K562 (cell line): Measurements from ENCODE around the gene C13orf46. TPM values are rescaled to one million over a fixed set of nuclear protein-coding genes. Genes with fewer than 3 reads are reported as not detected.

Experiments used
- ATAC-seq: fragments of 200-7000 bp; cut with Tn5 transposase; 3 replicates; pipeline ENCODE4 v1.9.1; 2020; ENCODE audit warnings: moderate library complexity
- BruUV-seq: library from RNA; stranded (reverse); fragments of 400-500 nt; replicated peaks from 2 replicates; lab custom pipeline; 2021; lab: Mats Ljungman, UMichigan
- CTCF ChIA-PET: fragments of 300-600 bp; formaldehyde crosslinking; extraction: SDS; loops from one replicate; lab custom pipeline; 2021; ENCODE audit warnings: low intra/inter-chr PET ratio; lab: Yijun Ruan, JAX
- POLR2A ChIA-PET: fragments of 300-600, 350-650 bp; sonication (Branson Sonifier 250); formaldehyde crosslinking; extraction: SDS; loops from one replicate; lab custom pipeline; 2021; ENCODE audit warnings: antibody characterized with exemption, inconsistent platforms; lab: Yijun Ruan, JAX
- DNase-seq, 4 experiments: peaks; one replicate each; pipeline versions ENCODE4 v3.0.0 to v3.0.0-alpha.2; 2011 to 2018; ENCODE audit warnings: low spot score in 3 of 4, mixed read lengths in 3 of 4; ENCODE audit errors: extremely low read depth in 1 of 4
- FAIRE-seq: peaks from 2 replicates; lab custom pipeline; 2011; peaks lifted over from hg19 to GRCh38; lab: Jason Lieb, UNC
- H2AFZ ChIP-seq: 2 replicates; pipeline ENCODE4 v1.6.0; 2011; ENCODE audit warnings: low read depth, low read length, control low read depth, inconsistent platforms
- H3K27ac ChIP-seq: fragments of 200-600 bp; 3 replicates; pipeline ENCODE4 v1.8.0; 2011; ENCODE audit warnings: low read depth, mild to moderate bottlenecking, control low read depth, inconsistent platforms, low read length, moderate library complexity, mixed read lengths; ENCODE audit errors: extremely low read depth
- H3K27me3 ChIP-seq, 2 experiments: fragments of 300-600 bp in 1 of 2; 2 replicates in 1 of 2; 3 replicates in 1 of 2; pipeline versions ENCODE4 v1.6.0 to v1.8.0; 2011; ENCODE audit warnings: inconsistent platforms in 2 of 2, low read length in 2 of 2, mild to moderate bottlenecking in 1 of 2, mixed read lengths in 1 of 2, moderate library complexity in 1 of 2; ENCODE audit not compliant: control insufficient read depth in 2 of 2, insufficient read depth in 2 of 2
- H3K36me3 ChIP-seq: fragments of 300-600 bp; 3 replicates; pipeline ENCODE4 v1.8.0; 2011; ENCODE audit warnings: mild to moderate bottlenecking, low read length, inconsistent platforms; ENCODE audit not compliant: control insufficient read depth, insufficient read depth
- H3K4me1 ChIP-seq, 2 experiments: fragments of 200-600 bp in 1 of 2; replicated peaks in 1 of 2; 2 replicates in 1 of 2; 3 replicates in 1 of 2; pipeline versions ENCODE4 v1.5.1 to v1.8.0; 2011; ENCODE audit warnings: inconsistent platforms in 2 of 2, low read length in 2 of 2, mild to moderate bottlenecking in 1 of 2, mixed read lengths in 1 of 2, moderate library complexity in 1 of 2; ENCODE audit not compliant: control insufficient read depth in 2 of 2, insufficient read depth in 2 of 2
- H3K4me2 ChIP-seq: 2 replicates; pipeline ENCODE4 v1.6.1; 2011; ENCODE audit warnings: low read length, control low read depth, inconsistent platforms, mixed read lengths; ENCODE audit not compliant: insufficient read depth
- H3K4me3 ChIP-seq: fragments of 200-600 bp; sonication (generic), shearing (Covaris generic); 2 replicates; pipeline ENCODE4 v1.5.1; 2016; ENCODE audit warnings: control low read depth, inconsistent platforms
- H3K79me2 ChIP-seq: fragments of 200-600 bp; 3 replicates; pipeline ENCODE4 v1.8.0; 2011; ENCODE audit warnings: low read length, inconsistent platforms; ENCODE audit not compliant: control insufficient read depth, insufficient read depth
- H3K9ac ChIP-seq, 2 experiments: 2 replicates each; pipeline versions ENCODE4 v1.6.0 to v1.6.1; 2011; ENCODE audit warnings: low read depth in 2 of 2, low read length in 2 of 2, control low read depth in 1 of 2, inconsistent platforms in 1 of 2, mild to moderate bottlenecking in 1 of 2, mixed read lengths in 1 of 2; ENCODE audit not compliant: insufficient read depth in 1 of 2
- H3K9me1 ChIP-seq: one replicate; pipeline ENCODE4 v1.6.0; 2011; ENCODE audit warnings: inconsistent platforms, mild to moderate bottlenecking, low read length, moderate library complexity; ENCODE audit not compliant: control insufficient read depth, insufficient read depth
- H3K9me3 ChIP-seq: replicated peaks from 2 replicates; pipeline ENCODE4 v1.5.1; 2011; ENCODE audit warnings: low read depth, low read length, inconsistent platforms; ENCODE audit not compliant: control insufficient read depth, insufficient read depth
- H4K20me1 ChIP-seq: replicated peaks from 2 replicates; pipeline ENCODE4 v1.6.1; 2011; ENCODE audit warnings: low read length, inconsistent platforms, mixed read lengths; ENCODE audit not compliant: control insufficient read depth, insufficient read depth
- DNMT1 ChIP-seq: fragments of 450-650 bp; IDR thresholded peaks from 2 replicates; pipeline ENCODE4 v1.6.1; 2016; ENCODE audit warnings: antibody characterized with exemption, mild to moderate bottlenecking
- E2F6 ChIP-seq, 2 experiments: IDR thresholded peaks; 2 replicates each; pipeline ENCODE4 v1.6.1; 2011; ENCODE audit warnings: borderline replicate concordance in 1 of 2, control low read depth in 1 of 2, low read depth in 1 of 2, low read length in 1 of 2, mild to moderate bottlenecking in 1 of 2, mixed read lengths in 1 of 2, moderate library complexity in 1 of 2; ENCODE audit not compliant: insufficient read depth in 1 of 2, insufficient read length in 1 of 2, poor library complexity in 1 of 2, severe bottlenecking in 1 of 2; ENCODE audit errors: extremely low read depth in 1 of 2
- FOXK1 ChIP-seq: sonication (generic); formaldehyde crosslinking; IDR thresholded peaks from 2 replicates; pipeline ENCODE4 v1.8.0; 2022; ENCODE audit warnings: missing genetic modification reagents, mild to moderate bottlenecking, borderline replicate concordance
- HDAC3 ChIP-seq: fragments of 450-650 bp; IDR thresholded peaks from 2 replicates; pipeline ENCODE4 v1.6.1; 2018; ENCODE audit warnings: borderline replicate concordance, mild to moderate bottlenecking, moderate library complexity; ENCODE audit not compliant: partially characterized antibody
- HDAC6 ChIP-seq: IDR thresholded peaks from 2 replicates; pipeline ENCODE4 v1.6.1; 2012; ENCODE audit warnings: low read depth, mild to moderate bottlenecking, control low read depth, inconsistent platforms, low read length, moderate library complexity
- KAT7 ChIP-seq: sonication (generic); formaldehyde crosslinking; IDR thresholded peaks from 2 replicates; pipeline ENCODE4 v1.8.0; 2022; ENCODE audit warnings: missing genetic modification reagents, mild to moderate bottlenecking, borderline replicate concordance
- MIER1 ChIP-seq: fragments of 450-650 bp; IDR thresholded peaks from 2 replicates; pipeline ENCODE4 v1.6.1; 2016; ENCODE audit warnings: antibody characterized with exemption, mild to moderate bottlenecking, low read depth
- ZBTB1 ChIP-seq: sonication (generic); formaldehyde crosslinking; IDR thresholded peaks from 2 replicates; pipeline ENCODE4 v1.8.1; 2023; ENCODE audit warnings: missing genetic modification reagents, low read depth, mild to moderate bottlenecking, borderline replicate concordance
- ZNF280B ChIP-seq: fragments of 250-450 bp; sonication (Bioruptor Pico); IDR thresholded peaks from 2 replicates; pipeline ENCODE4 v1.5.1; 2021; ENCODE audit warnings: mild to moderate bottlenecking
- ZNF316 ChIP-seq: fragments of 450-650 bp; IDR thresholded peaks from 2 replicates; pipeline ENCODE4 v1.6.1; 2016
- WGBS: fragments of 100-300 bp; shearing (Covaris generic); methylation state at CpG from one replicate; pipeline ENCODE4 v1.1.6; 2016; ENCODE audit warnings: low coverage, mixed read lengths; ENCODE audit not compliant: insufficient coverage; ENCODE audit errors: missing lambda C conversion rate; 5-methylcytosine and 5-hydroxymethylcytosine counted together
- in situ Hi-C: fragments of 300-500 bp; cut with MboI; formaldehyde crosslinking; loops from 4 replicates; pipeline ENCODE4 v1.15.0; 2018; ENCODE audit warnings: inconsistent platforms, mixed read lengths
- intact Hi-C: fragments of 100-400 bp; cut with micrococcal nuclease; formaldehyde crosslinking; loops from 2 replicates; pipeline ENCODE4 v1.14.2; 2022
- polyA plus RNA-seq, 8 experiments: library from polyadenylated mRNA; depleted of rRNA in 4 of 8; stranded (reverse) in 5 of 8; unstranded in 3 of 8; fragments of >200 nt; fragmentation: Nextera tagmentation in 2 of 8; fragmentation: Illumina TruSeq in 1 of 8; extraction: Ambion mirVana in 2 of 8; extraction: Trizol in 1 of 8; gene quantifications; 2 replicates each; pipeline versions ENCODE4 v1.2.1 to v1.2.3, GENCODE V29; 2011 to 2014; ENCODE audit warnings: inconsistent platforms in 1 of 8, missing spikeins in 1 of 8
- total RNA-seq, 7 experiments: library from RNA; depleted of rRNA in 6 of 7; stranded (reverse); fragments of >200 nt in 6 of 7; fragmentation: Illumina TruSeq in 2 of 7; extraction: Trizol in 2 of 7; gene quantifications; 2 replicates each; pipeline versions ENCODE4 v1.2.1 to v1.2.3, GENCODE V29; 2011 to 2021; ENCODE audit warnings: low replicate concordance in 1 of 7
- TF ChIP-seq, protein P1 (sequence below): sonication (generic); formaldehyde crosslinking; IDR thresholded peaks from 2 replicates; pipeline ENCODE4 v1.8.1; 2022; ENCODE audit warnings: missing genetic modification reagents
- TF ChIP-seq, protein P2 (sequence below): IDR thresholded peaks from 2 replicates; pipeline ENCODE4 v1.6.1; 2014; ENCODE audit warnings: antibody characterized with exemption

Gene C13orf46
- total and polyA plus RNA-seq, 9 of the 15 experiments (the other 6 are each of a cell fraction or from before 2014, with no cell fraction given), result 0.04 to 0.24 (median 0.05) TPM; not detected in 4

DNA sequence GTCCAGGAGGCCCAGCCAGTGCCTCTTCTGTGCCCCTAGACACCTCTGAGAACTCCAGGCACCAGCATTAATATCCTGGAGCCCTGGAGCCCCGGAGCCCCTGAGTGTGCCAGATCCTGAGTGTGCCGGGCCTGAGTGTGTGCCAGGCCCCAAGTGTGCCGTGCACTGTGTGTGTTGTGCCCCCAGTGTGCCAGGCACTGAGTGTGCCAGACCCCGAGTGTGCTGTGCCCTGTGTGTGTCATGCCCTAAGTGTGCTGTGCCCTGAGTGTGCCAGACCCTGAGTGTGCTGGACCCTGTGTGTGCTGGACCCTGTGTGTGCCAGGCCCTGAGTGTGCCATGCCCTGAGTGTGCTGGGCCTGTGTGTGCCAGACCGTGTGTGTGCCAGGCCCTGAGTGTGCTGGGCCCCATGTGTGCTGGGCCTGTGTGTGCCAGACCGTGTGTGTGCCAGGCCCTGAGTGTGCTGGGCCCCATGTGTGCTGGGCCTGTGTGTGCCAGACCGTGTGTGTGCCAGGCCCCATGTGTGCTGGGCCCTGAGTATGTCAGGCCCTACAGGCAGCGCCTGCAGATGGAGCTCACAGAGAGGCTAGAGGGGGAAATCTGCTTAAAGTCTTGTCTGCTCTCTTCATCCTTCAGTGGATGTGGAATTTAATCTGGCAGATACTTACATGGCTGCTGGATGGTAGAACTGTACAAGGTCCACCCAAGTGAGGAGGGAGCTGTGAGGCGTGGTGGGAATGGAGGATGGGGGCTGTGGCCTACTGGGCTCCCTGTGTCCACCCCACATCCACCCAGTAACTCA is 53.9 kb downstream of the C13orf46 start:
- Histone ChIP-seq H3K79me2 (no peaks in the 10 kb centered on the region), H3K4me1 (peaks cover 0 to 9% of the 10 kb centered on the region in 2 experiments; a peak in 2 of 5 replicates), H4K20me1 (no peaks in the 10 kb centered on the region), H3K36me3 (no peaks in the 10 kb centered on the region), H3K9me1 (no peaks in the 10 kb centered on the region), H3K27me3 (peaks cover 19 to 82% of the 10 kb centered on the region in 2 experiments; a peak in 4 of 5 replicates), H3K9me3 (0 out of 2 replicates have a peak, but pooled peaks cover 2% of the 10 kb centered on the region), H3K9ac (no peak overlapping the region), H3K4me2 (no peak overlapping the region), H3K27ac (no peak overlapping the region), H2AFZ (no peak overlapping the region), H3K4me3 (no peak overlapping the region)
- intact Hi-C loops, result no loop called here
- no peak for ATAC-seq
- no peak for DNase-seq
- in situ Hi-C loops, result loop anchor here (10.0 kb wide), 3 partner anchors 95 to 265 kb away; partner anchors contain the start of gene ATP4B
- ChIA-PET CTCF (no interaction called here), POLR2A (no interaction called here)
- TF ChIP-seq ZNF316 (no peak), MIER1 (no peak), ZNF280B (CRISPR knock-in tag) (no peak), HDAC3 (no peak), KAT7 (CRISPR knock-in tag) (no peak), ZBTB1 (no peak), FOXK1 (no peak), DNMT1 (no peak), HDAC6 (no peak), E2F6 (IDR thresholded peaks at IDR 0.05; ENCODE audit: borderline replicate concordance in 1 of 2, extremely low read depth in 1 of 2, insufficient read depth in 1 of 2, insufficient read length in 1 of 2, low read depth in 1 of 2, low read length in 1 of 2, poor library complexity in 1 of 2, severe bottlenecking in 1 of 2) (no peak)
- TF ChIP-seq, protein P1, sequence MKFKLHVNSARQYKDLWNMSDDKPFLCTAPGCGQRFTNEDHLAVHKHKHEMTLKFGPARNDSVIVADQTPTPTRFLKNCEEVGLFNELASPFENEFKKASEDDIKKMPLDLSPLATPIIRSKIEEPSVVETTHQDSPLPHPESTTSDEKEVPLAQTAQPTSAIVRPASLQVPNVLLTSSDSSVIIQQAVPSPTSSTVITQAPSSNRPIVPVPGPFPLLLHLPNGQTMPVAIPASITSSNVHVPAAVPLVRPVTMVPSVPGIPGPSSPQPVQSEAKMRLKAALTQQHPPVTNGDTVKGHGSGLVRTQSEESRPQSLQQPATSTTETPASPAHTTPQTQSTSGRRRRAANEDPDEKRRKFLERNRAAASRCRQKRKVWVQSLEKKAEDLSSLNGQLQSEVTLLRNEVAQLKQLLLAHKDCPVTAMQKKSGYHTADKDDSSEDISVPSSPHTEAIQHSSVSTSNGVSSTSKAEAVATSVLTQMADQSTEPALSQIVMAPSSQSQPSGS (CRISPR knock-in tag), result no peak
- TF ChIP-seq, protein P2, sequence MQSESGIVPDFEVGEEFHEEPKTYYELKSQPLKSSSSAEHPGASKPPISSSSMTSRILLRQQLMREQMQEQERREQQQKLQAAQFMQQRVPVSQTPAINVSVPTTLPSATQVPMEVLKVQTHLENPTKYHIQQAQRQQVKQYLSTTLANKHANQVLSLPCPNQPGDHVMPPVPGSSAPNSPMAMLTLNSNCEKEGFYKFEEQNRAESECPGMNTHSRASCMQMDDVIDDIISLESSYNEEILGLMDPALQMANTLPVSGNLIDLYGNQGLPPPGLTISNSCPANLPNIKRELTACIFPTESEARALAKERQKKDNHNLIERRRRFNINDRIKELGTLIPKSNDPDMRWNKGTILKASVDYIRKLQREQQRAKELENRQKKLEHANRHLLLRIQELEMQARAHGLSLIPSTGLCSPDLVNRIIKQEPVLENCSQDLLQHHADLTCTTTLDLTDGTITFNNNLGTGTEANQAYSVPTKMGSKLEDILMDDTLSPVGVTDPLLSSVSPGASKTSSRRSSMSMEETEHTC, result no peak
- WGBS, result 0% methylated on average over 9 of the region's 9 CpGs
- FAIRE-seq, result no peak
- no TSS peak for BruUV-seq
